GM19239 (cell line): Measurements from ENCODE around the gene RBKS.
"Not testable (repeated sequence)": the region's sequence is repeated elsewhere in the genome, so short reads cannot be mapped to it uniquely, and the experiment has no call there.

Source experiments
- DNase-seq: peaks from one replicate; pipeline ENCODE4 v3.0.0; 2011; ENCODE audit warnings: low spot score; ENCODE audit not compliant: insufficient read length
- FAIRE-seq: peaks from 2 replicates; lab custom pipeline; 2011; peaks lifted over from hg19 to GRCh38; lab: Jason Lieb, UNC

Gene RBKS

GRCh38 chr2:27907547-27907946 is 17.4 kb upstream of the RBKS start:
- no peak for FAIRE-seq
- no peak for DNase-seq

GRCh38 chr2:27906074-27906473 is 15.9 kb upstream of the RBKS start:
- no peak for DNase-seq
- no peak for FAIRE-seq

GRCh38 chr2:27904405-27904665 is 14.1 kb upstream of the RBKS start:
- FAIRE-seq (no peak), DNase-seq (no peak)

GRCh38 chr2:27903649-27904404 is 13.6 kb upstream of the RBKS start:
- FAIRE-seq (no peak), DNase-seq (no peak)

GRCh38 chr2:27903018-27903417 is 12.8 kb upstream of the RBKS start:
- FAIRE-seq = no peak

GRCh38 chr2:27902098-27902497 is 11.9 kb upstream of the RBKS start:
- DNase-seq (no peak), FAIRE-seq (no peak)

More at GRCh38 chr2:27903018-27903417, 12.8 kb upstream of the RBKS start:
- no peak for DNase-seq

- no peak for DNase-seq
- no peak for FAIRE-seq
Observed at GRCh38 chr2:27901234-27901633, 11.0 kb upstream of the RBKS start.

- FAIRE-seq = peak; percentile 64
- no peak for DNase-seq
Observed at GRCh38 chr2:27897717-27898116, 7.5 kb upstream of the RBKS start.

- no peak for FAIRE-seq
- DNase-seq = no peak
Observed at GRCh38 chr2:27893006-27893405, 2.8 kb upstream of the RBKS start.

GRCh38 chr2:27891673-27892105 is 1.5 kb upstream of the RBKS start:
- no peak for DNase-seq
- peak; percentile 42 for FAIRE-seq

GRCh38 chr2:27890924-27891672 is 911 bp upstream of the RBKS start:
- no peak for FAIRE-seq
- DNase-seq = peak; percentile 52

GRCh38 chr2:27889774-27890145 is 427 bp downstream of the RBKS start:
- FAIRE-seq = no peak

GRCh38 chr2:27888790-27889189 is 1.4 kb downstream of the RBKS start:
- FAIRE-seq = no peak
- DNase-seq = no peak

More at GRCh38 chr2:27889774-27890145, 427 bp downstream of the RBKS start:
- DNase-seq = no peak

GRCh38 chr2:27887830-27888229 is 2.4 kb downstream of the RBKS start:
- FAIRE-seq = no peak
- DNase-seq = no peak

- FAIRE-seq (no peak), DNase-seq (no peak)
Observed at GRCh38 chr2:27887111-27887510, 3.1 kb downstream of the RBKS start.

- FAIRE-seq (no peak), DNase-seq (no peak)
Observed at GRCh38 chr2:27886322-27886721, 3.9 kb downstream of the RBKS start.

- DNase-seq (no peak), FAIRE-seq (no peak)
Observed at GRCh38 chr2:27885661-27886060, 4.5 kb downstream of the RBKS start.

- DNase-seq = no peak
- FAIRE-seq = no peak
Observed at GRCh38 chr2:27885234-27885633, 5.0 kb downstream of the RBKS start.

- FAIRE-seq (no peak), DNase-seq (no peak)
Observed at GRCh38 chr2:27884601-27885000, 5.6 kb downstream of the RBKS start.

- DNase-seq, FAIRE-seq: not testable (repeated sequence)
Observed at GRCh38 chr2:27882584-27882922, 7.6 kb downstream of the RBKS start.

- FAIRE-seq, DNase-seq: not testable (repeated sequence)
Observed at GRCh38 chr2:27881815-27882583, 8.2 kb downstream of the RBKS start.
